Nephron (organoid): ENCODE results near the gene GALNT2.

Source experiments
- H3K27ac Mint-ChIP-seq, 3 experiments: 2 replicates each; pipeline ENCODE4 v1.8.0; 2020; ENCODE audit warnings: mixed read lengths in 3 of 3, mild to moderate bottlenecking in 2 of 3, moderate library complexity in 1 of 3
- H3K27me3 Mint-ChIP-seq: 2 replicates; pipeline ENCODE4 v1.8.0; 2021; ENCODE audit warnings: low read depth, mild to moderate bottlenecking, moderate library complexity, mixed read lengths
- H3K36me3 Mint-ChIP-seq: 2 replicates; pipeline ENCODE4 v1.8.0; 2020; ENCODE audit warnings: low read depth, mixed read lengths
- H3K4me1 Mint-ChIP-seq: 2 replicates; pipeline ENCODE4 v1.8.0; 2020; ENCODE audit warnings: mixed read lengths
- H3K4me3 Mint-ChIP-seq, 3 experiments: 2 replicates each; pipeline ENCODE4 v1.8.0; 2020; ENCODE audit warnings: mild to moderate bottlenecking in 3 of 3, mixed read lengths in 3 of 3, moderate library complexity in 2 of 3
- H3K9me3 Mint-ChIP-seq: 2 replicates; pipeline ENCODE4 v1.8.0; 2020; ENCODE audit warnings: mixed read lengths
- TF ChIP-seq, protein P1 (sequence below), 3 experiments: fragments of 200-600 bp; sonication (generic); IDR thresholded peaks; one replicate each; pipeline ENCODE4 v1.5.0; 2021; ENCODE audit warnings: antibody characterized with exemption in 3 of 3; ENCODE audit not compliant: unreplicated experiment in 3 of 3

The GALNT2 gene

DNA sequence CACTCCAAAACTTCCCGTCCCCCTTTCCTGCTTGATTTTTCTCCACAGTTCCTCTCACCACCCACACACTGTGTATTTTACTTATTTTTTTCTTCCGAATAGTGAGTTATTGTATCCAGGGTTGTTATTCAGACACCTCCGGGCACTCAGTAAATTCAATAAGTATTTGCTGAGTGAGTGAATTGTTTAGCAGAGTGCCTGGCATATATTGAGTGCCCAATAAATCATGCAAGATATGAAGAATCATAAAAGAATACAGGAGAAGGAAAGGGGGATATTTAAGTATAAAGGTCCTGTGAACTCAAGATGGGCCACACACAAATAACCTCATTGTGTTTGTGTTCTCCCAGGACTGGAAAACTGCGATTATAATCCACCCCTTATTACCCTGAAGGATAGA lies 139.9 kb downstream of the GALNT2 start:
- Mint-ChIP-seq H3K4me3 (no peak overlapping the region), H3K36me3 (peaks cover 29% of the 10 kb centered on the region), H3K27me3 (no peaks in the 10 kb centered on the region), H3K9me3 (no peaks in the 10 kb centered on the region), H3K4me1 (peaks cover 57% of the 10 kb centered on the region), H3K27ac (peak overlapping the region; percentile 1 to 43 (median 28))
- TF ChIP-seq, protein P1, sequence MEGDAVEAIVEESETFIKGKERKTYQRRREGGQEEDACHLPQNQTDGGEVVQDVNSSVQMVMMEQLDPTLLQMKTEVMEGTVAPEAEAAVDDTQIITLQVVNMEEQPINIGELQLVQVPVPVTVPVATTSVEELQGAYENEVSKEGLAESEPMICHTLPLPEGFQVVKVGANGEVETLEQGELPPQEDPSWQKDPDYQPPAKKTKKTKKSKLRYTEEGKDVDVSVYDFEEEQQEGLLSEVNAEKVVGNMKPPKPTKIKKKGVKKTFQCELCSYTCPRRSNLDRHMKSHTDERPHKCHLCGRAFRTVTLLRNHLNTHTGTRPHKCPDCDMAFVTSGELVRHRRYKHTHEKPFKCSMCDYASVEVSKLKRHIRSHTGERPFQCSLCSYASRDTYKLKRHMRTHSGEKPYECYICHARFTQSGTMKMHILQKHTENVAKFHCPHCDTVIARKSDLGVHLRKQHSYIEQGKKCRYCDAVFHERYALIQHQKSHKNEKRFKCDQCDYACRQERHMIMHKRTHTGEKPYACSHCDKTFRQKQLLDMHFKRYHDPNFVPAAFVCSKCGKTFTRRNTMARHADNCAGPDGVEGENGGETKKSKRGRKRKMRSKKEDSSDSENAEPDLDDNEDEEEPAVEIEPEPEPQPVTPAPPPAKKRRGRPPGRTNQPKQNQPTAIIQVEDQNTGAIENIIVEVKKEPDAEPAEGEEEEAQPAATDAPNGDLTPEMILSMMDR (IDR thresholded peaks at IDR 0.05; ENCODE audit: unreplicated experiment in 3 of 3), result no peak

- H3K4me3 Mint-ChIP-seq, result no peak overlapping the region
- TF ChIP-seq, protein P1 (IDR thresholded peaks at IDR 0.05; ENCODE audit: unreplicated experiment in 3 of 3), result no peak
- H3K27ac Mint-ChIP-seq, result peak overlapping the region in 1 of 3 experiments; percentile 39
- no peaks in the 10 kb centered on the region for H3K9me3 Mint-ChIP-seq
- H3K27me3 Mint-ChIP-seq, result no peaks in the 10 kb centered on the region
- H3K36me3 Mint-ChIP-seq, result peaks cover 29% of the 10 kb centered on the region
- H3K4me1 Mint-ChIP-seq, result peaks cover 57% of the 10 kb centered on the region
Observed at GRCh38 chr1:230207598-230207997, 140.6 kb downstream of the GALNT2 start.

- peak overlapping the region in 2 of 3 experiments; percentile 39 to 60 for H3K27ac Mint-ChIP-seq
- H3K4me1 Mint-ChIP-seq, result peaks cover 57% of the 10 kb centered on the region
- H3K4me3 Mint-ChIP-seq, result peak overlapping the region in 1 of 3 experiments; percentile 3
- H3K9me3 Mint-ChIP-seq, result peaks cover 2% of the 10 kb centered on the region
- no peaks in the 10 kb centered on the region for H3K27me3 Mint-ChIP-seq
- peaks cover 26% of the 10 kb centered on the region for H3K36me3 Mint-ChIP-seq
- TF ChIP-seq, protein P1 (IDR thresholded peaks at IDR 0.05; ENCODE audit: unreplicated experiment in 3 of 3), result no peak
Observed at GRCh38 chr1:230208619-230209261, 141.7 kb downstream of the GALNT2 start.

GRCh38 chr1:230210326-230210980 lies 143.4 kb downstream of the GALNT2 start:
- no peaks in the 10 kb centered on the region for H3K27me3 Mint-ChIP-seq
- H3K27ac Mint-ChIP-seq, result peak overlapping the region; percentile 49 to 75 (median 74)
- peaks cover 59% of the 10 kb centered on the region for H3K4me1 Mint-ChIP-seq
- no peak overlapping the region for H3K4me3 Mint-ChIP-seq
- H3K36me3 Mint-ChIP-seq, result peaks cover 21% of the 10 kb centered on the region
- peaks cover 6% of the 10 kb centered on the region for H3K9me3 Mint-ChIP-seq
- TF ChIP-seq, protein P1 (IDR thresholded peaks at IDR 0.05; ENCODE audit: unreplicated experiment in 3 of 3), result no peak

DNA sequence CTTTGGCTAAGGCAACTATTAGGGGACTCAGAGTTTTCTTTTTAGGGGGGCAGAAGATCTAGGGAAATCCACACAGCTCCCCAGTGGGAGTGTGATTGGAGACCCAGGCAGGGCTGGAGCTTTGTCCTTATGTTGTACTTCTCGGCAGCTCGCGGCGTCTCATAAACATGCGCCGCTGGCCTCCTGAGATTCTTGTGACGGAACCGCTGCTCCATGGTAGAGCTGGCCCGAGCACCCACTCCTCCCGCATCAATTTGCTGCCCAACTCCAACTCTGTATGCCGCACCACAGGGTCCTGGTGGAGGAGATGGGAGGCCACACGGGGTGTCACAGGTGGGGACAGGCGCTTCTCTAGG lies 143.9 kb downstream of the GALNT2 start:
- Mint-ChIP-seq H3K27ac (peak overlapping the region; percentile 49 to 75 (median 74)), H3K4me1 (peaks cover 59% of the 10 kb centered on the region), H3K36me3 (peaks cover 19% of the 10 kb centered on the region), H3K9me3 (peaks cover 6% of the 10 kb centered on the region), H3K4me3 (no peak overlapping the region), H3K27me3 (no peaks in the 10 kb centered on the region)
- TF ChIP-seq, protein P1 (IDR thresholded peaks at IDR 0.05; ENCODE audit: unreplicated experiment in 3 of 3), result no peak
